Measurements from ENCODE around the gene CYB561D1. TPM values are rescaled to one million over a fixed set of nuclear protein-coding genes. Genes with fewer than 3 reads are reported as not detected.

CYB561D1 gene
- total and polyA plus RNA-seq, 2 experiments from 2014 or later = 5.9 to 9.6 TPM

DNA sequence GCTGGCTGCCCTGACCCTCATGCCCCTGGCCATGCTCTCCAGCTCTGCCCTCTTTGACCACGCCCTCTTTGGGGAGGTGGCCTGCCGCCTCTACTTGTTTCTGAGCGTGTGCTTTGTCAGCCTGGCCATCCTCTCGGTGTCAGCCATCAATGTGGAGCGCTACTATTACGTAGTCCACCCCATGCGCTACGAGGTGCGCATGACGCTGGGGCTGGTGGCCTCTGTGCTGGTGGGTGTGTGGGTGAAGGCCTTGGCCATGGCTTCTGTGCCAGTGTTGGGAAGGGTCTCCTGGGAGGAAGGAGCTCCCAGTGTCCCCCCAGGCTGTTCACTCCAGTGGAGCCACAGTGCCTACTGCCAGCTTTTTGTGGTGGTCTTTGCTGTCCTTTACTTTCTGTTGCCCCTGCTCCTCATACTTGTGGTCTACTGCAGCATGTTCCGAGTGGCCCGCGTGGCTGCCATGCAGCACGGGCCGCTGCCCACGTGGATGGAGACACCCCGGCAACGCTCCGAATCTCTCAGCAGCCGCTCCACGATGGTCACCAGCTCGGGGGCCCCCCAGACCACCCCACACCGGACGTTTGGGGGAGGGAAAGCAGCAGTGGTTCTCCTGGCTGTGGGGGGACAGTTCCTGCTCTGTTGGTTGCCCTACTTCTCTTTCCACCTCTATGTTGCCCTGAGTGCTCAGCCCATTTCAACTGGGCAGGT, 49.5 kb downstream of the CYB561D1 start:
- H3K4me1 ChIP-seq (ENCODE audit: insufficient read depth) = peaks cover 12% of the 10 kb centered on the region
- DNase-seq = no peak
- no peaks in the 10 kb centered on the region for H3K27me3 ChIP-seq (replicated peaks; ENCODE audit: insufficient read depth)
- H2AFZ ChIP-seq = no peak overlapping the region
- no peak overlapping the region for H3K27ac ChIP-seq
- no peaks in the 10 kb centered on the region for H3K9me3 ChIP-seq (ENCODE audit: low read depth)
- no peak overlapping the region for H3K9ac ChIP-seq
- no peak overlapping the region for H3K4me2 ChIP-seq (ENCODE audit: unreplicated experiment)
- in situ Hi-C loops (cut with MboI) = loop anchor here (10.0 kb wide), 2 partner anchors 181 to 441 kb away; partner anchors contain the start of gene AHCYL1
- peaks cover 15% of the 10 kb centered on the region for H3K79me2 ChIP-seq (ENCODE audit: insufficient read depth)
- WGBS, 2 experiments (ENCODE audit: low coverage in 1 of 2, low lambda C conversion rate in 2 of 2, missing lambda C conversion rate in 2 of 2) = 60 to 70% methylated on average over 15 to 24 of the region's 24 CpGs
- H3K4me3 ChIP-seq = no peak overlapping the region
- H3K9me2 ChIP-seq (ENCODE audit: insufficient read depth) = no peaks in the 10 kb centered on the region
- peaks cover 10% of the 10 kb centered on the region for H3F3A ChIP-seq (ENCODE audit: insufficient read depth)
- no peaks in the 10 kb centered on the region for H3K36me3 ChIP-seq (ENCODE audit: low read depth)
- H4K20me1 ChIP-seq (ENCODE audit: insufficient read depth) = no peaks in the 10 kb centered on the region
- TF ChIP-seq EZH2phosphoT487 (IDR thresholded peaks at IDR 0.05; ENCODE audit: insufficient read depth, low read depth) (no peak), EZH2 (IDR thresholded peaks at IDR 0.05; ENCODE audit: insufficient read depth, poor library complexity, severe bottlenecking) (no peak)

DNA sequence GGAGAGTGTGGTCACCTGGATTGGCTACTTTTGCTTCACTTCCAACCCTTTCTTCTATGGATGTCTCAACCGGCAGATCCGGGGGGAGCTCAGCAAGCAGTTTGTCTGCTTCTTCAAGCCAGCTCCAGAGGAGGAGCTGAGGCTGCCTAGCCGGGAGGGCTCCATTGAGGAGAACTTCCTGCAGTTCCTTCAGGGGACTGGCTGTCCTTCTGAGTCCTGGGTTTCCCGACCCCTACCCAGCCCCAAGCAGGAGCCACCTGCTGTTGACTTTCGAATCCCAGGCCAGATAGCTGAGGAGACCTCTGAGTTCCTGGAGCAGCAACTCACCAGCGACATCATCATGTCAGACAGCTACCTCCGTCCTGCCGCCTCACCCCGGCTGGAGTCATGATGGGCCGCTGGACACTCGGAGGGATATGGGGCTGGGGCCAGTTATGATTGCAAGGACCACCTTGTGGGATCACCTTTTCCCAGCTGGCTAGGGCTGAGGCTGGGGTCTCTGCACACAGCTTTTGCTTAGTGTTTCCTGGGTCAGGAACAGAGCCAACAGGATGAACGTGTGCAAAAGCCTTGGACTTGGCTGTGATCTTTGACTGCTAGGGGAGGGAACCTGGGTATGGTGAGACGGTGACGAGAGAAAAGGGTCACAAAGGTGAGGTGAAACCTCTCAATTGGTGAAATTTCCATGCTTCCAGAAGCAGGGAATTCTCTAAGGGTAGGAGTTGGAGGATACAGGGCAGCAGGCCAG, 50.3 kb downstream of the CYB561D1 start:
- Histone ChIP-seq H3K79me2 (ENCODE audit: insufficient read depth) (peaks cover 22% of the 10 kb centered on the region), H3F3A (ENCODE audit: insufficient read depth) (peaks cover 12% of the 10 kb centered on the region), H3K27ac (no peak overlapping the region), H3K9me3 (ENCODE audit: low read depth) (no peaks in the 10 kb centered on the region), H2AFZ (no peak overlapping the region), H3K4me1 (ENCODE audit: insufficient read depth) (peaks cover 12% of the 10 kb centered on the region), H3K36me3 (ENCODE audit: low read depth) (no peaks in the 10 kb centered on the region), H3K4me3 (no peak overlapping the region), H3K4me2 (ENCODE audit: unreplicated experiment) (no peak overlapping the region), H3K9me2 (ENCODE audit: insufficient read depth) (no peaks in the 10 kb centered on the region), H3K27me3 (replicated peaks; ENCODE audit: insufficient read depth) (no peaks in the 10 kb centered on the region), H4K20me1 (ENCODE audit: insufficient read depth) (no peaks in the 10 kb centered on the region), H3K9ac (no peak overlapping the region)
- TF ChIP-seq EZH2 (IDR thresholded peaks at IDR 0.05; ENCODE audit: insufficient read depth, poor library complexity, severe bottlenecking) (no peak), EZH2phosphoT487 (IDR thresholded peaks at IDR 0.05; ENCODE audit: insufficient read depth, low read depth) (no peak)
- 60% methylated on average over 14 of the region's 14 CpGs for WGBS, 2 experiments (ENCODE audit: low coverage in 1 of 2, low lambda C conversion rate in 2 of 2, missing lambda C conversion rate in 2 of 2)
- in situ Hi-C loops (cut with MboI) = loop anchor here (10.0 kb wide), 2 partner anchors 181 to 441 kb away; partner anchors contain the start of gene AHCYL1
- no peak for DNase-seq

DNA sequence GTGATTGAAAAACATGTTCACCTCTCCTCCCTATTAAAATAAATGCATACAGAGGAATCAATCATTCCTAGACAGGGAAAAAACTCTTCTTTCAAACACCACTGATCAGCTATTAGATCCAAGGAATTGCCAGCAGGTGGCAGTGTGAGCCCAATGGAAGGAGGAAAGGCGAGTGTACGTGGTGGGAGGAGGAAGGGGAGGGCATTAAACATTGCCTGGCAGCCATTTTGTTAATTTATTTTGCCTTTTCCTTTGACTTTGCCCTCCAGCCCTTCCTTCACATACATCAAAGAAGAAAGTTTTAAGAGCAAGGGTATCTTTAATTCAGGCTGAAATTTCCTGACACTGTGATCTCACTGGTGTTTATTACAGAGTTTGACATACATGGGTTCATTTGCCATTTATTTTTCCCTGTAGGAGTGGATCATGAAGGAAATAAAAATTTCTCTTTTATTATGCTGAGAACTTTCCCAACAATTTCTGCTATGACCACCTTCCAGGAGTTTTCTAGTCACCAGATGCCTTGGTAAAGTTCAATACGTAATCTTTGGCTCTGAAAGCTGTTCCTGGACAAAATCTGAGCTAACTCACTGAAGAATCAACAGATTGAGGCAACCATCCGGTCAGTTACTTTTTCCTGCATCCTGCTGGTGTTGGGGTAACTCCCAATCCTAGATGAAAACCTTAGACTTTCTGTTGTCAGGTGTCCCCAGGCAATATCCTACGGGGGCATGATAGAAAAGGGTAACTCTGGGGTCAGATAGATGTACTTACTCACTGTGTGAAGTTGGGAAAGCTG, 52.6 kb downstream of the CYB561D1 start:
- Histone ChIP-seq H3K9me2 (ENCODE audit: insufficient read depth) (no peaks in the 10 kb centered on the region), H3K27me3 (replicated peaks; ENCODE audit: insufficient read depth) (no peaks in the 10 kb centered on the region), H3K9me3 (ENCODE audit: low read depth) (no peaks in the 10 kb centered on the region), H2AFZ (peak overlapping the region; percentile 96), H3K4me1 (ENCODE audit: insufficient read depth) (peaks cover 29% of the 10 kb centered on the region), H3K79me2 (ENCODE audit: insufficient read depth) (peaks cover 46% of the 10 kb centered on the region), H3K9ac (peak overlapping the region; percentile 97), H3K4me3 (peak overlapping the region; percentile 99), H3K27ac (peak overlapping the region; percentile 93), H3K36me3 (ENCODE audit: low read depth) (no peaks in the 10 kb centered on the region), H3F3A (ENCODE audit: insufficient read depth) (peaks cover 15% of the 10 kb centered on the region), H4K20me1 (ENCODE audit: insufficient read depth) (peaks cover 18% of the 10 kb centered on the region), H3K4me2 (ENCODE audit: unreplicated experiment) (peak overlapping the region; percentile 91)
- WGBS, 2 experiments (ENCODE audit: low coverage in 1 of 2, low lambda C conversion rate in 2 of 2, missing lambda C conversion rate in 2 of 2) = 17 to 19% methylated on average over 5 of the region's 5 CpGs
- peak; percentile 95 for DNase-seq
- in situ Hi-C loops (cut with MboI) = loop anchor here (5.0 to 10.0 kb wide), 4 partner anchors 81 to 438 kb away; partner anchors contain the start of gene AHCYL1
- TF ChIP-seq EZH2phosphoT487 (IDR thresholded peaks at IDR 0.05; ENCODE audit: insufficient read depth, low read depth) = no peak
- no peak for TF ChIP-seq EZH2 (IDR thresholded peaks at IDR 0.05; ENCODE audit: insufficient read depth, poor library complexity, severe bottlenecking)

Data from GM23248 (cell line).